ENCODE data around the gene C6orf62. TPM values are rescaled to one million over a fixed set of nuclear protein-coding genes. Genes with fewer than 3 reads are reported as not detected.

Gene C6orf62
- total and polyA plus RNA-seq, 2 of the 4 experiments (the other 2 are of a cell fraction) = 47.5 to 50.7 TPM

DNA sequence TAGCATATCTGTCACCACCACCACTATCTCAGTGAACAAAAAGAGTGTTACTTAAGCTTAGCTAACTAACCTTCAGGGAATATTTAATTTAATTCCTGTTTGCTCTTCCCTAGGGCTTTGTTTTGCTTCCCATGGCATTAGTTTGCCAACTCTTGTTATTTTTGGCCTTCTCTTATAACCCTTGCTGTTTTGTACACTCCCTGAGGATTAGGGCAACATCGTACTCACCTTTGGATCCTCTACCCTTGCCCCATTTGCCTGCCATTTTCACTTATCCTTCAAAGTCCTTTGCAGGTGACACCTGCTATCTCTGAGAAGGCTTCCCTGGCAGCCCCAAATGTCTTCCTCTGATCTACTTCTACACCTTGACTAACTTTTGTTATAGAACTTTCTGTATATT is 28.4 kb downstream of the C6orf62 start:
- WGBS, 2 experiments (ENCODE audit: extremely low coverage in 2 of 2, insufficient read length in 1 of 2) = 78% methylated on average over 1 of the region's 1 CpG; no CpG with 5 or more reads in 1 of the 2 experiments
- Histone ChIP-seq H3K18ac (ENCODE audit: low read depth, low read length) (no peak overlapping the region), H3K9ac (ENCODE audit: low read depth, low read length) (no peak overlapping the region), H2BK20ac (ENCODE audit: low read depth, low read length) (no peak overlapping the region), H3K4ac (ENCODE audit: low read depth, low read length) (no peak overlapping the region), H3K9me1 (ENCODE audit: insufficient read depth, low read length) (no peaks in the 10 kb centered on the region), H2AK9ac (replicated peaks; ENCODE audit: low read depth, low read length, poor library complexity) (no peak overlapping the region), H4K8ac (ENCODE audit: low read depth in 2 of 2, low read length in 2 of 2) (no peak overlapping the region), H3K27ac (ENCODE audit: insufficient read depth, low read length) (no peak overlapping the region), H3K36me3 (ENCODE audit: control insufficient read depth, insufficient read depth, low read length) (no peaks in the 10 kb centered on the region), H2BK120ac (ENCODE audit: low read depth, low read length) (no peak overlapping the region), H4K5ac (ENCODE audit: low read depth, low read length) (no peak overlapping the region), H2AFZ (replicated peaks; ENCODE audit: low read length, poor library complexity) (no peak overlapping the region), H3K79me1 (ENCODE audit: low read depth in 1 of 2, low read length in 2 of 2) (no peaks in the 10 kb centered on the region), H3K4me1 (ENCODE audit: control insufficient read depth, insufficient read depth, low read length) (no peaks in the 10 kb centered on the region), H3K14ac (replicated peaks; ENCODE audit: low read depth, low read length) (no peak overlapping the region), H3K27me3 (ENCODE audit: control insufficient read depth, insufficient read depth, low read length) (no peaks in the 10 kb centered on the region), H4K91ac (ENCODE audit: insufficient read depth, low read depth, low read length) (no peak overlapping the region), H2BK15ac (ENCODE audit: low read depth, low read length) (no peak overlapping the region), H3K4me2 (ENCODE audit: low read depth, low read length) (no peak overlapping the region), H2AK5ac (ENCODE audit: low read depth, low read length) (no peak overlapping the region), H3K4me3 (ENCODE audit: insufficient read depth, low read depth, low read length) (no peak overlapping the region), H3K9me3 (ENCODE audit: control insufficient read depth, insufficient read depth, low read length) (no peaks in the 10 kb centered on the region), H2BK5ac (ENCODE audit: low read depth, low read length, poor library complexity, severe bottlenecking) (no peak overlapping the region), H4K20me1 (ENCODE audit: insufficient read depth, low read length) (no peaks in the 10 kb centered on the region), H3K23ac (ENCODE audit: low read depth, low read length) (no peak overlapping the region), H3K56ac (ENCODE audit: extremely low read depth, insufficient read depth, low read length) (no peak overlapping the region)
- ChIA-PET CTCF (interaction anchor here (1.3 kb wide), 1 partner anchor 24 kb away, joined by 3 read pairs; the partner anchor contains the start of genes ACOT13 and TDP2), POLR2A (ENCODE audit: unreplicated experiment) (no interaction called here)
- no peak for ATAC-seq (ENCODE audit: low read depth)
- dilution Hi-C loops (cut with HindIII; ENCODE audit: low sequenced_read_pairs, unreplicated experiment) (no loop called here), in situ Hi-C loops (cut with MboI; ENCODE audit: low sequenced_read_pairs) (loop anchor here (10.0 kb wide), 1 partner anchor 256 kb away; no protein-coding TSS in a partner anchor), intact Hi-C loops (cut with micrococcal nuclease) (loop anchor here (10.0 kb wide), 1 partner anchor 406 kb away; no protein-coding TSS in a partner anchor)
- DNase-seq = no peak
- no TSS peak for BruUV-seq (replicated peaks)
- TF ChIP-seq RCOR1 (IDR thresholded peaks at IDR 0.05; ENCODE audit: insufficient replicate concordance, low read length) = no peak
- TF ChIP-seq, protein P1, sequence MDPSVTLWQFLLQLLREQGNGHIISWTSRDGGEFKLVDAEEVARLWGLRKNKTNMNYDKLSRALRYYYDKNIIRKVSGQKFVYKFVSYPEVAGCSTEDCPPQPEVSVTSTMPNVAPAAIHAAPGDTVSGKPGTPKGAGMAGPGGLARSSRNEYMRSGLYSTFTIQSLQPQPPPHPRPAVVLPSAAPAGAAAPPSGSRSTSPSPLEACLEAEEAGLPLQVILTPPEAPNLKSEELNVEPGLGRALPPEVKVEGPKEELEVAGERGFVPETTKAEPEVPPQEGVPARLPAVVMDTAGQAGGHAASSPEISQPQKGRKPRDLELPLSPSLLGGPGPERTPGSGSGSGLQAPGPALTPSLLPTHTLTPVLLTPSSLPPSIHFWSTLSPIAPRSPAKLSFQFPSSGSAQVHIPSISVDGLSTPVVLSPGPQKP (IDR thresholded peaks at IDR 0.05; ENCODE audit: borderline replicate concordance, low read depth, low read length) = no peak
- TF ChIP-seq MAFK (IDR thresholded peaks at IDR 0.05; ENCODE audit: low read depth, low read length) = no peak
- TF ChIP-seq BHLHE40 (IDR thresholded peaks at IDR 0.05; ENCODE audit: low read depth, low read length) = no peak
- TF ChIP-seq, protein P2, sequence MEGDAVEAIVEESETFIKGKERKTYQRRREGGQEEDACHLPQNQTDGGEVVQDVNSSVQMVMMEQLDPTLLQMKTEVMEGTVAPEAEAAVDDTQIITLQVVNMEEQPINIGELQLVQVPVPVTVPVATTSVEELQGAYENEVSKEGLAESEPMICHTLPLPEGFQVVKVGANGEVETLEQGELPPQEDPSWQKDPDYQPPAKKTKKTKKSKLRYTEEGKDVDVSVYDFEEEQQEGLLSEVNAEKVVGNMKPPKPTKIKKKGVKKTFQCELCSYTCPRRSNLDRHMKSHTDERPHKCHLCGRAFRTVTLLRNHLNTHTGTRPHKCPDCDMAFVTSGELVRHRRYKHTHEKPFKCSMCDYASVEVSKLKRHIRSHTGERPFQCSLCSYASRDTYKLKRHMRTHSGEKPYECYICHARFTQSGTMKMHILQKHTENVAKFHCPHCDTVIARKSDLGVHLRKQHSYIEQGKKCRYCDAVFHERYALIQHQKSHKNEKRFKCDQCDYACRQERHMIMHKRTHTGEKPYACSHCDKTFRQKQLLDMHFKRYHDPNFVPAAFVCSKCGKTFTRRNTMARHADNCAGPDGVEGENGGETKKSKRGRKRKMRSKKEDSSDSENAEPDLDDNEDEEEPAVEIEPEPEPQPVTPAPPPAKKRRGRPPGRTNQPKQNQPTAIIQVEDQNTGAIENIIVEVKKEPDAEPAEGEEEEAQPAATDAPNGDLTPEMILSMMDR (conservative IDR thresholded peaks at IDR 0.05; ENCODE audit: low read depth, low read length) = no peak
- TF ChIP-seq SMC3 (IDR thresholded peaks at IDR 0.05; ENCODE audit: low read depth, low read length) = no peak
- no peak for TF ChIP-seq MAZ (IDR thresholded peaks at IDR 0.05; ENCODE audit: borderline replicate concordance, low read depth, low read length)
- TF ChIP-seq NFE2L2 (IDR thresholded peaks at IDR 0.05; ENCODE audit: low read depth, low read length) = no peak
- no peak for TF ChIP-seq CHD1 (IDR thresholded peaks at IDR 0.05; ENCODE audit: low read depth, low read length)
- TF ChIP-seq POLR2A (IDR thresholded peaks at IDR 0.05; ENCODE audit: low read depth, low read length) = no peak
- no peak for TF ChIP-seq FOS (IDR thresholded peaks at IDR 0.05; ENCODE audit: low read depth, low read length)

All from IMR-90 (cell line).